ENCODE measurements around the gene RNF103.

The RNF103 gene

DNA sequence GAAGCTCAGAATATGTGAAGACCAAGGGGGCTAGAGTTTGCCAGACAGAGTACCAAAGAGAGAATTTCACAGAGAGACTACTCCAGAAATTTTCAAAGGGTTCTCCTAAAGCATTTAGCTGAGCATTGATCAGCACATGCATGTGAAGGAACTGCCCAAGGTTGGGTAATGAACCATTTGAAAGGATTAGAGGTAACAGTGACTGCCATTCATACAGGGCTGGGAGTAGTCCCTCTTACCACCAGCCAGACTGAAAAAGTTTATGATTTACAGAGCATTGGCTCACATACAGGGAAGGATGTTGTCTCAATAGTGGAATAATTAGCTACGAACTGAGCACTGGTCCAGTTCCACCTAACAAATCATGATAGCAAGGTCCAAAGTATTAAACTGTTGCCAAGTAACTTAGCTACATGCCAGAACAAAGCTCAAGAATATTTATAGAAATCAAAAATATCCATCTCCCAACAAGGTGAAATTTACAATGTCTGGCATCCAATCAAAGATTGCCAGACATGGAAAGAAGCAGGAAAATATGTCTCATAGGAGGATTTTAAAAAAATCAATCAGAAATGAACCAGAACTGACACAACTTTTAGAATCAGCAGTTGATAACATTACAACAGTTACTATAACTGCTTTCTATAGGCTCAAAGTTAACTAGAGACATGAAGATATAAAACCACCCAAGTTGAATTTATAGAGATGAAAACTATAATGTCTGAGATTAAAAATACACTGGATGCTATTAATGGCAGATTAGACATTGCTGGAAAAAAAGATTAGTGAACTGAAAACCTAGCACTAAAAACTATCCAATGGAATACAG, 25.7 kb upstream of the RNF103 start:
- no peak for DNase-seq (ENCODE audit: low read depth)
- H3K4me3 ChIP-seq (ENCODE audit: low read length) = no peak overlapping the region
- TF ChIP-seq, protein P1, sequence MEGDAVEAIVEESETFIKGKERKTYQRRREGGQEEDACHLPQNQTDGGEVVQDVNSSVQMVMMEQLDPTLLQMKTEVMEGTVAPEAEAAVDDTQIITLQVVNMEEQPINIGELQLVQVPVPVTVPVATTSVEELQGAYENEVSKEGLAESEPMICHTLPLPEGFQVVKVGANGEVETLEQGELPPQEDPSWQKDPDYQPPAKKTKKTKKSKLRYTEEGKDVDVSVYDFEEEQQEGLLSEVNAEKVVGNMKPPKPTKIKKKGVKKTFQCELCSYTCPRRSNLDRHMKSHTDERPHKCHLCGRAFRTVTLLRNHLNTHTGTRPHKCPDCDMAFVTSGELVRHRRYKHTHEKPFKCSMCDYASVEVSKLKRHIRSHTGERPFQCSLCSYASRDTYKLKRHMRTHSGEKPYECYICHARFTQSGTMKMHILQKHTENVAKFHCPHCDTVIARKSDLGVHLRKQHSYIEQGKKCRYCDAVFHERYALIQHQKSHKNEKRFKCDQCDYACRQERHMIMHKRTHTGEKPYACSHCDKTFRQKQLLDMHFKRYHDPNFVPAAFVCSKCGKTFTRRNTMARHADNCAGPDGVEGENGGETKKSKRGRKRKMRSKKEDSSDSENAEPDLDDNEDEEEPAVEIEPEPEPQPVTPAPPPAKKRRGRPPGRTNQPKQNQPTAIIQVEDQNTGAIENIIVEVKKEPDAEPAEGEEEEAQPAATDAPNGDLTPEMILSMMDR (conservative IDR thresholded peaks at IDR 0.05; ENCODE audit: low read length) = no peak

DNA sequence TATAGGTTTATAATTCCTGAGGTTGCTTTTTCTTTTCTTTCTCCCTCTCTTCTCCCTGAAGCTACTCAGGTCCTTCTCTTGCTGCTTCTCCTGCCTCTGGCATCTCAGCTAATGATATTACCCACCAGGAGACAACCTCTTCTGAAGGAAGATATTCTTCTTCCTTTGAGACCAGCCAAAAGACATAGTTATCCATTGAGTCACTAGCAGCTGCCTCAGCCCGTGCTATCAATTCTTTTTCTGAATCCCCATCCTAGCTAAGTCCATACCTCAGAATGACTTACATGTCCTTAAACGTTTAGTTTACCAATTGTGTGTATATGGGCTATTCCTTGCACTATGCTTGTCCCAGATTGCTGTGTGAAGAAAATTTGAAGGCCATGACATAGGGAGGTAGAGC, 25.0 kb upstream of the RNF103 start:
- no peak for DNase-seq (ENCODE audit: low read depth)
- no peak overlapping the region for H3K4me3 ChIP-seq (ENCODE audit: low read length)
- TF ChIP-seq, protein P1 (conservative IDR thresholded peaks at IDR 0.05; ENCODE audit: low read length) = no peak

DNA sequence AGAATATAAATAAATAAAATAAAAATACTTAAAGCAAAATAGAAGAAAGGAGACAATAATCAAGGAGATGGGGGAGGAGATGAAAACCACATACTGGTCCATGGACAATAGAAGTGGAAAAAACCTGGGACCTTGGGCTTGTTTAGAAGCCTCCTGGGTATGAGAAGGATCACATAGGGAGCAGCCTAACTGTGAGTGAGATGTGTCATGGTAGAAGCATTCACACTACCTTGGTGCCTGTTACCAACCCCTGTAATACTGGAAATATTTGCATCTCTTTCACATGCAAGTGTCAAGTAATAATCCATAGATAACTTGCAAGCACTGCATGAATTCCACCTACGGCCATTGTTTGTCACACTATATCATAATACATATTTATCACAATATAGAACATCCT, 23.2 kb upstream of the RNF103 start:
- H3K4me3 ChIP-seq (ENCODE audit: low read length) = no peak overlapping the region
- TF ChIP-seq, protein P1 (conservative IDR thresholded peaks at IDR 0.05; ENCODE audit: low read length) = no peak
- DNase-seq (ENCODE audit: low read depth) = no peak

DNA sequence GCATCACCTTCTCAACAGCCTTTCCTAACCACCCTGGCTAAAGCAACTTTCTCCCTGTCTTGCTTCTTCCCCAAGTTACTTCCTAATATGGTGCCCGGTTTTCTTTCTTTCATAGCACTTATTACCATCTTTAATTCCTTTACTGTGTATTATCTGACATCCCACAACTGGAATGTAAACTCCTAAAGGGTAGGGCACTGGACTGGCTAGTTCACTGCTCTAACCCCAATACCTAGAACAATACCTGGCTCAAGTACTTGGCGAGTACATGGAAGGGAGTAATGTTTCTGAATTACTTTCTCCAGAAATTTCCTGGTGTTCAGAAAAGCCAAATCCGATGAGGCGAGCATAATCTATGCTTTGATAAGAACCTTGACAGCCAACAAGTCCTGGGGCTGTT, 22.7 kb upstream of the RNF103 start:
- no peak for DNase-seq (ENCODE audit: low read depth)
- TF ChIP-seq, protein P1 (conservative IDR thresholded peaks at IDR 0.05; ENCODE audit: low read length) = no peak
- no peak overlapping the region for H3K4me3 ChIP-seq (ENCODE audit: low read length)

DNA sequence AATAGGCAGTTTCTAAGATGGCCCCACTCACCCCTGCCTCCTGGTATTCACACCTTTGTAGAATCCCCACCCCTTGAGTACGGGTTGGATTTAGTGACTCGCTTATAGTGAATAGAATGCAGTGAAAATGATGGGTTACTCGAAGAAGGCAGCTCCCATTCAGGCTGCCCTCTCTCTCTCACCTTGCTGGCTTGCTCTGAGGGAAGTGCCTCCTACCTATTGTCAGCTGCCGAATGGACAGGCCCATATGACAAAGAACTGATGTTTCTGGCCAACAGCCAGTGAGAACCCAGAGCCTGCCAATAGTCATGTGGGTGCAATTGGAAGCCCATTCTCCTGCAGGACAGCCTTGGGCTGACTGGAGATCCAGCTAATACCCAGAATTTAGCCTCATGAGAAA, 22.1 kb upstream of the RNF103 start:
- TF ChIP-seq, protein P1 (conservative IDR thresholded peaks at IDR 0.05; ENCODE audit: low read length) = no peak
- no peak for DNase-seq (ENCODE audit: low read depth)

DNA sequence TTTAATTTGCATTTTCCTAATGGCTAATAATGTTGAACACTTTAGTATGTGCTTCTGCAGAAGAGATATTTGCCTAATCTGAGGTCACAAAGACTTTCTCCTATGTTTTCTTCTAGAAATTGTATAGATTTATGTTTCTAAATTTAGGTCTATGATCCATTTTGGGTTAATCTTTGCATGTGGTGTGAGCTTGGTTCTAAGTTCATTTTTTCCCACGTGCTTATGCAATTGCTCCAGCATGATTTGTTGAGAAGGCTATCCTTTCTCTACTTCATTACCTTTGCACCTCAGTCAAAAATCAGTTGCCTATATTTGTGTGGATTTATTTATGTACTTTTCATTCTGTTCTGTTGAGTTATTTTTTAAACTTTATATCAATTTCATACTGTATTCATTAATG, 15.0 kb upstream of the RNF103 start:
- TF ChIP-seq, protein P1 (conservative IDR thresholded peaks at IDR 0.05; ENCODE audit: low read length) = no peak
- no peak overlapping the region for H3K4me3 ChIP-seq (ENCODE audit: low read length)
- no peak for DNase-seq (ENCODE audit: low read depth)

More for the DNA sequence above, 22.1 kb upstream of the RNF103 start:
- no peak overlapping the region for H3K4me3 ChIP-seq (ENCODE audit: low read length)

DNA sequence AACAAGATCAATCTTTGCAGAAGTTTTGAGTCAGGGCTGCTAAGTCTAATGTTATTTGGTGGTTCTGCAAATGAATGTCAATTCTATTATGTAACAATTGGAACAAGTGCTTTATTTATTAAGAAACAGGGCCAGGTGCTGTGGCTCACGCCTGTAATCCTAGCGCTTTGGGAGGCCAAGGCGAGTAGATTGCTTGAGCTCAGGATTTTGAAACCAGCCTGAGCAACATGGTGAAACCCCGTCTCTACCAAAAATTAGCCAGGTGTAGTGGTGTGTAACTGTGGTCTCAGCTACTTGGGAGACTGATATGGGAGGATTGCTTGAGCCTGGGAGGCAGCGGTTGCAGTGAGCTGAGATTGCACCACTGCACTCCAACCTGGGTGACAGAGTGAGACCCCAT, 13.2 kb upstream of the RNF103 start:
- no peak overlapping the region for H3K4me3 ChIP-seq (ENCODE audit: low read length)
- TF ChIP-seq, protein P1 (conservative IDR thresholded peaks at IDR 0.05; ENCODE audit: low read length) = no peak
- DNase-seq (ENCODE audit: low read depth) = no peak

Measured in AG10803 (cell line).